Activated T-helper 1 cell treated with anti-CD3 and anti-CD28 coated beads, Interleukin-12 subunit alpha, Interleukin-12 subunit beta, Interleukin-2, Interleukin-4 antibody, amounts not matched to agents 30 ng/mL and 10 ng/mL and 1 ng/mL, durations not matched to agents 14 hours and 24 hours and 36 hours (primary cell): ENCODE data around the gene GPHB5. TPM values are rescaled to one million over a fixed set of nuclear protein-coding genes. Genes with fewer than 3 reads are reported as not detected.
"Not testable (repeated sequence)": the region's sequence is repeated elsewhere in the genome, so short reads cannot be mapped to it uniquely, and the experiment has no call there.

Experiments used
- DNase-seq: peaks from one replicate; pipeline ENCODE4 v3.0.0; 2021; ENCODE audit warnings: low spot score
- H3K27ac Mint-ChIP-seq: one replicate; pipeline ENCODE4 v1.8.0; 2021; ENCODE audit warnings: mild to moderate bottlenecking, mixed read lengths
- H3K27me3 Mint-ChIP-seq: one replicate; pipeline ENCODE4 v1.8.0; 2022; ENCODE audit warnings: mild to moderate bottlenecking, moderate library complexity, mixed read lengths; ENCODE audit not compliant: insufficient read depth
- H3K36me3 Mint-ChIP-seq: one replicate; pipeline ENCODE4 v1.8.0; 2021; ENCODE audit warnings: low read depth, mixed read lengths
- H3K4me1 Mint-ChIP-seq: one replicate; pipeline ENCODE4 v1.8.0; 2021; ENCODE audit warnings: low read depth, mixed read lengths
- H3K4me3 Mint-ChIP-seq: one replicate; pipeline ENCODE4 v1.8.0; 2021; ENCODE audit warnings: mild to moderate bottlenecking, moderate library complexity, mixed read lengths
- H3K9me3 Mint-ChIP-seq: one replicate; pipeline ENCODE4 v1.8.0; 2021; ENCODE audit warnings: mixed read lengths
- intact Hi-C: fragments of 100-400 bp; cut with micrococcal nuclease; formaldehyde crosslinking; loops from one replicate; pipeline ENCODE4 v1.15.1; 2024
- total RNA-seq: library from RNA; stranded (reverse); gene quantifications from 2 replicates; pipeline ENCODE4 v1.2.3, GENCODE V29; 2022

Gene GPHB5
- total RNA-seq, 1 donor from 2014 or later, result not detected

DNA sequence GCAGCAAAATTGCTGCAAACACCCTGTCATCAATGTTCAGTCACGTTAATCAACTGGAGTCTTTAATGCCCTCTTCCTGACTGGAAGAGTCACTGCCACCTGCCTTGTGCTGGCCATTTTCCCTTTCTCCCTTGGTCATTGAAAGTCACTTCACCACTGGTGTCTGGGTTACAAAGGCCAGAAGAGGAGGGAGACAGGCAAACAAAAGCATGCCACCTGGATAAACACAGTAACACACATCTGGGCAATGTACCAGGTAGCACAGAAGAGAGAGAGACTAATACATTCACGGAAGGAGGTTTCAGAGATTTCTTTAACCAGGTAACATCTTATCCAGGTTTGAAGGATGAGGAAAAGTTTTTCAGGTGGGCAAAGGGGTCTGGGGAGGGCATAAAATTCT is 32.7 kb downstream of the GPHB5 start:
- Mint-ChIP-seq H3K4me1 (no peaks in the 10 kb centered on the region), H3K27me3 (no peaks in the 10 kb centered on the region), H3K27ac (no peak overlapping the region), H3K36me3 (no peaks in the 10 kb centered on the region), H3K4me3 (no peak overlapping the region), H3K9me3 (no peaks in the 10 kb centered on the region)
- intact Hi-C loops, result no loop called here
- no peak for DNase-seq

DNA sequence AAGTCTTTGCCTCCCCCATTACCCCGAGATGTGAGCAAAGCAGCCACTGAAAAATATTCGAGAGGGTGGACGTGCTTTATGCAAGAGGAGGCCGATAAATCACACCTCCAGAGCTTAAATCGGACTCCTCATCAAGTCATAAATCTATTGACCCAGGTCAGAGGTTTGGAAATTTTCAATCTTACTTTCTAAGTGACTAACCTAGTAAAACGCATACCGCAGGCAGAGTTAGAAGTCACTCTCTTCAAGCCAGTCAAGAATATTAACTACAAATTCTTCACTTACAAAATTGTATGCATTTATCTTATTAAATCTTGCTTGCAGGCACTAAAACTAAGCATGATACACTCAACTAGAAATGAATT is 34.9 kb downstream of the GPHB5 start:
- H3K36me3 Mint-ChIP-seq, result no peaks in the 10 kb centered on the region
- no peak for DNase-seq
- peaks cover 4% of the 10 kb centered on the region for H3K27me3 Mint-ChIP-seq
- intact Hi-C loops, result no loop called here
- H3K4me1 Mint-ChIP-seq, result no peaks in the 10 kb centered on the region
- no peak overlapping the region for H3K27ac Mint-ChIP-seq
- no peaks in the 10 kb centered on the region for H3K9me3 Mint-ChIP-seq
- no peak overlapping the region for H3K4me3 Mint-ChIP-seq

DNA sequence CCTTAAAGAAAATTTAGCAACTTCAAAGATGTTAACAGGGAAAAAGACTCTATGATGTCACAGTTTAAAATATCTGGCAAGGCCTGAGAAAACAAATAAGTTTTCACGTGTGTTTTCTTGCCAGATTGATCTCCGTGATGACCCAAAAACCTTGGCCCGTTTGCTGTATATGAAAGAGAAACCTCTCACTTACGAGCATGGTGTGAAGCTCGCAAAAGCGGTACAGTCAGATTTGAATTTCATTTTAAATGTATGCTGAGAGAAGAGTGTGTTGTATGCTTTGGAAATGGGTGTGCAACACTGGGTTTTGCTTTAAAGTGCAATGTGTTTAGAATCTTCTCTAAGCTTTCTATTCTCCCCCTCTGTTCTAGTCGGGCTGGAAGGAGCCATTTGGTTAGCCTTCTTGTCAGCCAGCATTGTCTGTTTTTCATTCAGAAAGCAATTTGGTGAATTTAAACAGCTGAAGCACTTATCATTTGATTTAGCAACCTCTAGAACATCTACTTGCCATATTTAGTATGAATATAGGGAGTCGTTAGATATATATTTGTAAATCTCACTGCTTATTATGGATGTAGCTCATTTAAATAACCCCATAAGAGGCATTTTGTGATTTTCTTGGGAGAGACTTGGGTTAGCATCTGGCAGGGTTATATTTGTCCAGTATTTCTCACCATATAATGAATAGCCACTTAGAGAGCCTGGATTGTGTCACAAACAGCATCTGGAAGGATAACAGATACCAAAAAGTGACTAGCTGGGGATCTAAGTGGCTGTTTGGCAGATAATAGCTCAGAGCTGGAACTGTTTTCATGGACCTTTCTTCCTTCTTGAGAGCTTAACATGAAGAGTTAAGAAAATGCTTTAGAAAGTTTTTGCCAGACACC is 35.5 kb downstream of the GPHB5 start:
- Mint-ChIP-seq H3K27me3 (peaks cover 4% of the 10 kb centered on the region), H3K4me1 (no peaks in the 10 kb centered on the region), H3K27ac (no peak overlapping the region), H3K9me3 (no peaks in the 10 kb centered on the region), H3K36me3 (no peaks in the 10 kb centered on the region), H3K4me3 (no peak overlapping the region)
- intact Hi-C loops, result no loop called here
- DNase-seq, result no peak

DNA sequence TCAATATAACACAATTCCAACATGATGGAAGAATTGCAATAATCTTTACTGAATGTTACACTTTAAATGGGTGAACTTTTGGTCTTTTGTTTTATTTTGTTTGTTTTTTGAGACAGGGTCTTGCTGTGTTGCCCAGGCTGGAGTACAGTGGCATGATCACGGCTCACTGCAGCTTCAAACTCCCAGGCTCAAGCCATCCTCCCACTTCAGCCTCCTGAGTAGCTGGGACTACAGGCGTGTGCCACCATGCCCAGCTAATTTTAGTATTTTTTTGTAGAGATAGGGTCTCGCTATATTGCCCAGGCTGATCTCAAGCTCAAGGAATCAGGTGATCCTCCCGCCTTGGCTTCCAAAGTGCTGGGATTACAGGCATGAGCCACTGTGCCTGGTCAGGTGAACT is 38.8 kb downstream of the GPHB5 start:
- not testable (repeated sequence) for H3K9me3 Mint-ChIP-seq, H3K4me1 Mint-ChIP-seq, DNase-seq, H3K27ac Mint-ChIP-seq, H3K36me3 Mint-ChIP-seq, H3K27me3 Mint-ChIP-seq, H3K4me3 Mint-ChIP-seq
- intact Hi-C loops, result loop anchor here (5.0 kb wide), 1 partner anchor 1823 kb away; no protein-coding TSS in a partner anchor

DNA sequence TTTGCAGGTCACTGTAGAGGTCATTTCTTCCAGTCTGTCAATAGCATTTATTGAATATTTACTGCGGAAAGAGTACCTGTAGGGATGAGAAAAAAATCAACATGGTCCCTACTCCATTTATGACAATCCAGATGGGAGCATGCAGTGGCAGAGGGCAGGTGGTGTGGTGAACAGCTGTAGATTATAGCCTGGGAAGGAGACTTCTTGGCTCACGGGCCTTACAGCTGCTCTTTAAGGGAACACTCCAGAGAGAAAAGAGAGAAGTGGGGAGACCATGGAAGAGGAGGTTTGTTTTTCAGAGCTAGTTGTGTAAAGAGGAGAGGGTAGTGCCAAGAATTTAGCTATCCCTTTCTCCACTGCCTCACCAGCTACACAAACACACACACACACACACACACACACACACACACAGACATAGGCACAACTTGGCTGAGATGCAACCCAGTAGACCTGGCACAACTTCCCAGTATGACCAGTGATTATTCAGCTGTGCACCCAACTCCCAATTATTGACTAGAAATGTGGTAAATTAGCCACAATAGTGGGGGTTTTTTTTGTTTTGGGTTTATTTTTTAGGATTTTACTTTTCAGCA is 41.0 kb downstream of the GPHB5 start:
- intact Hi-C loops, result loop anchor here (2.0 to 5.0 kb wide), 2 partner anchors 1383 to 1820 kb away; no protein-coding TSS in a partner anchor
- H3K36me3 Mint-ChIP-seq, result no peaks in the 10 kb centered on the region
- no peak overlapping the region for H3K4me3 Mint-ChIP-seq
- H3K4me1 Mint-ChIP-seq, result no peaks in the 10 kb centered on the region
- H3K27ac Mint-ChIP-seq, result no peak overlapping the region
- H3K27me3 Mint-ChIP-seq, result peaks cover 4% of the 10 kb centered on the region
- DNase-seq, result no peak
- H3K9me3 Mint-ChIP-seq, result no peaks in the 10 kb centered on the region

DNA sequence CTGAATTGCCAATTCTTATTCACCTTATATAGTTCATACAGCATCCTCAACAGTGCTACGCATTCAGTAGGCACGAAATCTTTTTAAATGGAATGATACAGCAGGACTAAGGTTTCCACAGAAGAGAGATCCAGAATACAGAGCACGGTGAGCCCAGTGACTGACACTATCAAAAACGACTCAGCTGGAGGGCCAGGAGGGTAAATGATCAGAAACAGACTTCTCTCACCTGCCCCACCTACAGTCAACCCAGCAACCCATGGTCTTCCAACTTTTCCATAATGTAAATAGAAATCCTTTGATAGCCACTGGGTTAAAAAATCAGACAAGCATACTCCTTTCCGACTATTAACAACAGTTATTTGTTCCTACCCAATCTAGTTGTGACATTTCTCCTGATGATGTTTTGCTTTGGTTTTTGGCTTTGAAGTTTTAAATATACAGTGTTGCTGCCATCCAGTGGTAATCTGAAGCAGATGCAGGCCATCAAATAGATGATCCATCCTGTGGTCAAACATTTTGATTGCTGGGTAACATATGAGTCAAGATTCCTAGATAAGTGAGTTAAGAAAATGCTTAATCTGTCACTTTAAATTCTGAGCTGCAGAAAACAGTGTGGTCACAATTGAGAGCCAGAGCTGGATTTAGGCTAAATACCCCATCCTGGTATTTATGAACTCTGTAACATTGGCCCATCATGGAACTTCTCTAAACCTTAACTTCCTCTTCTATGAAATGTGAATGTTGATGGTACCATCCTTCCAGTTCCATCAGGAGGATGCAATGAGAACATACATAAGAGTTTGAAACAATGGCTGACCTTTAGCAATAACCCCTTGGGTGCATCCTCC is 42.0 kb downstream of the GPHB5 start:
- Mint-ChIP-seq H3K4me1 (no peaks in the 10 kb centered on the region), H3K27ac (no peak overlapping the region), H3K27me3 (peaks cover 4% of the 10 kb centered on the region), H3K9me3 (no peaks in the 10 kb centered on the region), H3K4me3 (no peak overlapping the region), H3K36me3 (no peaks in the 10 kb centered on the region)
- intact Hi-C loops, result loop anchor here (1.0 to 5.0 kb wide), 4 partner anchors 1097 to 1819 kb away; no protein-coding TSS in a partner anchor
- no peak for DNase-seq

DNA sequence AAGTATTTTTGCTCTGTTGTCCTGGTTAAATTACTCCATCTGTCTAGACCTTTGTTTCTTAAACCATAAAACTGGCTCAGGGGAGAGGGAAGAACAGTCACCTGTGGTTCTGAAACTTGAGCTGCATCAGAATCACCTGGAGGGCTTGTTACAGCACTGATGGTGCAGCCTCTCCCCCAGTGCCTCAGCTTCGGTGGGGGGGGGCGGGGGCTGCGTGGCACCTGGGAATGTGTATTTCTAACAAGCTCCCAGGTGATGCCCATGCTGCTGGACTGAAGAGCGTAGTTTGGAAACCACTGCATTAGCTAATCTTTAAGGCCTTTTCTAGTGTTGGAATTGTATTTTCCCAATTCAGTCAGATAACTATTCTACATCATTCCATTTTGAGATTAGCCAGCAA is 42.7 kb downstream of the GPHB5 start:
- H3K27me3 Mint-ChIP-seq, result peaks cover 4% of the 10 kb centered on the region
- H3K4me3 Mint-ChIP-seq, result no peak overlapping the region
- H3K4me1 Mint-ChIP-seq, result no peaks in the 10 kb centered on the region
- H3K36me3 Mint-ChIP-seq, result no peaks in the 10 kb centered on the region
- H3K27ac Mint-ChIP-seq, result no peak overlapping the region
- DNase-seq, result no peak
- no peaks in the 10 kb centered on the region for H3K9me3 Mint-ChIP-seq
- intact Hi-C loops, result loop anchor here (1.0 to 5.0 kb wide), 4 partner anchors 1097 to 1819 kb away; no protein-coding TSS in a partner anchor

DNA sequence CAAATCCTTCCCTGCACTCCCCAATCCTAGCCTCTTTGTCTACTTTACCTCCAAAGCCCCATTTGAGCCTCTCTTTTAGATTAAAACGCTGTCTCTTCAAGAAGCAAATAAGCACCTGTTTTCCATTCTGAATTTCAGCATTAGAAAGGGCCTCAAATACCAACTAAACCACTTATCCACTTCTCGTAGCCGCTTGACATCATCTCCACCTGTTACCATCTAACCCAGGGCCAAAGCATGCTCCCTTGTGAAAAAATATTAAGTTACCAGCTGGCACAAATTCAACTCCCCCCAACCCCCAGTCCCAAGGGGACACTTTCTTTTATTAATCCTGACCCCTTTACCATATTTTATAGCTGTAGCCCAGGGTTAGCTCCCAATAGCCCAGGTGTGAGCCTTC is 43.1 kb downstream of the GPHB5 start:
- no peaks in the 10 kb centered on the region for H3K9me3 Mint-ChIP-seq
- intact Hi-C loops, result loop anchor here (1.0 to 5.0 kb wide), 4 partner anchors 1096 to 1818 kb away; no protein-coding TSS in a partner anchor
- H3K36me3 Mint-ChIP-seq, result no peaks in the 10 kb centered on the region
- no peak for DNase-seq
- no peaks in the 10 kb centered on the region for H3K4me1 Mint-ChIP-seq
- H3K27me3 Mint-ChIP-seq, result peaks cover 4% of the 10 kb centered on the region
- no peak overlapping the region for H3K4me3 Mint-ChIP-seq
- no peak overlapping the region for H3K27ac Mint-ChIP-seq

DNA sequence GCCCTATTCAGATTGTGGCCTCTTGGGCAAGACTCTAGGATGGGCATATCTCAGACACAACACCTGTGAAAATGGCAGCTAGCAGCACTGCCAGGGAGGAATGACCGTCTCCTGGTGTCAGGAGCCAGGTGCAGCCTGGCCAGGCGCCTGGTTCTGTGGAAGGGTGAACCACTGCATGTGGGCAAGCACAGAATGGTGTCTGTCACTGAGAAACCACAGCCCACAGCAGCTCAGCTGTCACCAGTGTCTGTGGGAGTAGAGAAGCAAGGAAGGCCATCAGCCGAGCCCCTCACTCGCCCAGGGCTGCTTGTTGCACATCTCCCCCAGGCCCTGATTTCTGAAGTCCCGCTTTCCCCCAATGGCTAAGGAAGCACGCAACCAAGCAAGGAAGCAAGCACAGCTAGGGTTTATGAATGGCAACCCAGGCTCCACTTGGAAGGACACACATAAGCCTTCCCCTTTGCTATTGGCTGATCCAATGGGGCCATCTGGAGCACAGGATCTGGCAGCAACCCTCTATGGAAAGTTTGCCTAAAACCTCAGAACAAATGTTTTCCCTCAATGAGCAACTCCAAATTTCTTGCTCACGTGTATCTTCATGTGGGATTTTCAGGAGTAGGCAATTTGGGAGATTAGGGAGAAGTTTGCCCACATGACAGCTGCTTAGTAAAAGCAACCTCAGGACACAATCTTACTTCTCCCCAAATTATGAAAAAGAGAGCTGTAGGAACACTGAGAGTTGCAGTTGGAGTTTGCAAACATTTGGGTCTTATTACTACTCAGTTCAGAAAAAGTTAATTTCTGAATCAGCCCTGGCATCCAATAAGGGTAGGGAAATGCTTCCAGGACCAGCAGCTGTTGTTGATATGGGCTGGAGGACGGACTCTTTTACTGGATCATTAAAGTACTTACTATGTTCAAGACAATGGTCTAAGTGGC is 44.7 kb downstream of the GPHB5 start:
- no peaks in the 10 kb centered on the region for H3K4me1 Mint-ChIP-seq
- H3K27ac Mint-ChIP-seq, result no peak overlapping the region
- H3K9me3 Mint-ChIP-seq, result no peaks in the 10 kb centered on the region
- H3K27me3 Mint-ChIP-seq, result peaks cover 4% of the 10 kb centered on the region
- H3K36me3 Mint-ChIP-seq, result no peaks in the 10 kb centered on the region
- no peak for DNase-seq
- H3K4me3 Mint-ChIP-seq, result no peak overlapping the region
- intact Hi-C loops, result no loop called here

DNA sequence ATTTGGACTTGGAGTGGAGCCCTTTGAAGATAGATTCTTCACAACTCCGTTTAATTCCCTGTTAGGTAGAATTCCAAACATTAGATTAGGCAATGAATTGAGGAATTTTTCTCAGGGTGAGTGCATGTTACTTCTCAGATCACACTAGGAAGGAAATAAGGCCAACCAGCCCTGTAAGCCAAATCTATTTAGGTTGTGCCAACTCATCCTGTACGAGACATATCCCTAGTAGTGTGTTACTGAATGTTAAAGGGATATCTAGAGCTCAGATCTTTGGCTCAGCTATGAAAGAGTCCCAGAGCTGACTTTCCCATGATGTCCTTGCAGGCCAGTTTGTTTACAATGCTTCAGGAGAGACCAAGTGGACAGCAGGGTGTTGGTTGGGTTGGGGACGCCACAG is 45.6 kb downstream of the GPHB5 start:
- intact Hi-C loops, result no loop called here
- no peak overlapping the region for H3K27ac Mint-ChIP-seq
- H3K27me3 Mint-ChIP-seq, result peaks cover 9% of the 10 kb centered on the region
- no peak for DNase-seq
- no peak overlapping the region for H3K4me3 Mint-ChIP-seq
- H3K9me3 Mint-ChIP-seq, result no peaks in the 10 kb centered on the region
- no peaks in the 10 kb centered on the region for H3K36me3 Mint-ChIP-seq
- H3K4me1 Mint-ChIP-seq, result no peaks in the 10 kb centered on the region

DNA sequence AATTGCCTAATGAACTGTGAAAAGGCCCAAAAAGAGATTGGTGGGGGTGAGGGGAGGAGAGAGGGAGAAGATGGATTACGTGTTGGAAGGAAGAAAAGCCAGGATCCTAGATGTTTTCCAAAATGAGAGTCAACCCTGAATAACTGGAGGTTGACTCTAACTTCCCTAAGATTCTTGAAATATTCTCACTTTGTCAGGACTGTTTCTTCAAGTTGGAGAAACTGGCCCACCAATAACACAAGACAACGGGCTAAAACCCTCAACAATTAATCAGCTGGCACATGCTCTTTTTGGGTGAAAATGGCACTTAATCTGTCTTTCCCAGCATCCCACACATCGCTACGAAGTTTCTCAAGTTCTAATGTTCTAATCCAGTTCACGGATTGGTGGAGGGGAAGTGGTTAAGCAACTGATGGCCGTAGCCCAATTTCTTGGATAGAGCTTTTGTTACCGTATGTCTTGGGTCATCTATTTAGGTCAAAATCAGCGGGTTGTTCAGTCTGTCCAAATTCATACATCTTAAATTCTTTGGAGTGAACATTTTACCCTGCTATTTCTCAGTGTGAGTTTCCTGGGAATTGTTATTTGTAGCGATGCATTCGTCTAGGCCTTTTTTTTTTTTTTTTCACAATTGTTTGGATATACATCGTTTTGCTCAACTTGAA is 49.0 kb downstream of the GPHB5 start:
- H3K27ac Mint-ChIP-seq, result no peak overlapping the region
- no peaks in the 10 kb centered on the region for H3K9me3 Mint-ChIP-seq
- no peak for DNase-seq
- H3K27me3 Mint-ChIP-seq, result peaks cover 18% of the 10 kb centered on the region
- H3K4me3 Mint-ChIP-seq, result no peak overlapping the region
- no peaks in the 10 kb centered on the region for H3K36me3 Mint-ChIP-seq
- intact Hi-C loops, result no loop called here
- H3K4me1 Mint-ChIP-seq, result no peaks in the 10 kb centered on the region

DNA sequence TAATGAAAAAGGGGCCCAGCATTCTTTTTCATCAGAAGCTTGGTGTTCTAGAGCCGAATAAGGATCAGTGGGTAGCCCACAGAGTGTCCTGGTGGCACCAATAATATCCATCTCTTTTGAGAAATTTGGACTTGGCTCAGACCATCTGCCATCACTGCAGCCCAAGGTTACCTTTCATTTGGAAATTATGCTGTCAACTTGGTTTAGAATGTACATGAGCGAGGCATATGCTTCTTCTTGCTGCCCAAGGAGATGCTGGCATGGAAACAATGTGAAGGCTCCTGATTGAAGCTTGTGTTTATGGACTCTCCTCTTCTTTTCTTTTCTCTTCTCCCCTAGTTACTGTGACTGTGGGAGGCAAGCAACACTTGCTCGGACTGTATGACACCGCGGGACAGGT is 50.0 kb downstream of the GPHB5 start:
- H3K4me3 Mint-ChIP-seq, result no peak overlapping the region
- H3K36me3 Mint-ChIP-seq, result no peaks in the 10 kb centered on the region
- no peaks in the 10 kb centered on the region for H3K4me1 Mint-ChIP-seq
- H3K9me3 Mint-ChIP-seq, result no peaks in the 10 kb centered on the region
- H3K27me3 Mint-ChIP-seq, result peaks cover 21% of the 10 kb centered on the region
- no peak for DNase-seq
- no peak overlapping the region for H3K27ac Mint-ChIP-seq
- intact Hi-C loops, result no loop called here
